ENCODE results near the gene LRRC38. TPM values are rescaled to one million over a fixed set of nuclear protein-coding genes. Genes with fewer than 3 reads are reported as not detected.

LRRC38 gene
- total RNA-seq, 4 donors from 2014 or later: 0.17 TPM; not detected in 3

- no peaks in the 10 kb centered on the region for H3K9me3 ChIP-seq
- peak overlapping the region in 3 of 4 donors; percentile 21 to 28 (median 22) for H3K4me3 ChIP-seq
- H3K27ac ChIP-seq (replicated peaks in 1 of 4): peak overlapping the region in 3 of 4 donors; percentile 36 to 65 (median 49)
- H3K27me3 ChIP-seq: peaks cover 0 to 10% (median 0%) of the 10 kb centered on the region in 4 donors
- no peak for DNase-seq (ENCODE audit: extremely low spot score)
- no peaks in the 10 kb centered on the region for H3K36me3 ChIP-seq
- TF ChIP-seq POLR2AphosphoS5 (IDR thresholded peaks at IDR 0.05) (no peak), POLR2A (IDR thresholded peaks at IDR 0.05; ENCODE audit: low read depth) (no peak), CTCF (IDR thresholded peaks at IDR 0.05) (no peak), EP300 (IDR thresholded peaks at IDR 0.05) (no peak)
- peaks cover 8 to 22% (median 18%) of the 10 kb centered on the region in 4 donors for H3K4me1 ChIP-seq
- 59% methylated on average over 5 of the region's 5 CpGs for WGBS
- intact Hi-C loops (cut with DNase I): no loop called here
These were observed 30.4 kb upstream of the LRRC38 start for GRCh38 chr1:13544221-13544556.

GRCh38 chr1:13543451-13544220, 29.8 kb upstream of the LRRC38 start:
- 37% methylated on average over 20 of the region's 20 CpGs for WGBS
- TF ChIP-seq POLR2AphosphoS5 (IDR thresholded peaks at IDR 0.05): peak; percentile 16 to 52
- no peak for TF ChIP-seq EP300 (IDR thresholded peaks at IDR 0.05)
- peak; percentile 51 to 70 (median 51) for TF ChIP-seq CTCF (IDR thresholded peaks at IDR 0.05)
- TF ChIP-seq POLR2A (IDR thresholded peaks at IDR 0.05; ENCODE audit: low read depth): no peak
- H3K27me3 ChIP-seq: peaks cover 0 to 6% (median 0%) of the 10 kb centered on the region in 4 donors
- intact Hi-C loops (cut with DNase I): no loop called here
- H3K4me1 ChIP-seq: peaks cover 8 to 22% (median 18%) of the 10 kb centered on the region in 4 donors
- H3K4me3 ChIP-seq: peak overlapping the region in 3 of 4 donors; percentile 21 to 28 (median 22)
- no peak for DNase-seq (ENCODE audit: extremely low spot score)
- no peaks in the 10 kb centered on the region for H3K36me3 ChIP-seq
- peak overlapping the region; percentile 1 to 65 (median 42) for H3K27ac ChIP-seq (replicated peaks in 1 of 4)
- no peaks in the 10 kb centered on the region for H3K9me3 ChIP-seq

- WGBS: 94% methylated on average over 13 of the region's 13 CpGs
- H3K27me3 ChIP-seq: no peaks in the 10 kb centered on the region
- H3K4me3 ChIP-seq: no peak overlapping the region
- DNase-seq (ENCODE audit: extremely low spot score): no peak
- H3K27ac ChIP-seq (replicated peaks in 1 of 4): peak overlapping the region in 1 of 4 donors; percentile 27
- TF ChIP-seq EP300 (IDR thresholded peaks at IDR 0.05): no peak
- no peak for TF ChIP-seq POLR2AphosphoS5 (IDR thresholded peaks at IDR 0.05)
- no peak for TF ChIP-seq CTCF (IDR thresholded peaks at IDR 0.05)
- TF ChIP-seq POLR2A (IDR thresholded peaks at IDR 0.05; ENCODE audit: low read depth): no peak
- no peaks in the 10 kb centered on the region for H3K36me3 ChIP-seq
- H3K4me1 ChIP-seq: peaks cover 8 to 22% (median 20%) of the 10 kb centered on the region in 4 donors
- intact Hi-C loops (cut with DNase I): no loop called here
- H3K9me3 ChIP-seq: no peaks in the 10 kb centered on the region
These were observed 27.8 kb upstream of the LRRC38 start for GRCh38 chr1:13541435-13542215.

- H3K36me3 ChIP-seq: no peaks in the 10 kb centered on the region
- 47% methylated on average over 8 of the region's 8 CpGs for WGBS
- no peak for TF ChIP-seq CTCF (IDR thresholded peaks at IDR 0.05)
- no peak for TF ChIP-seq EP300 (IDR thresholded peaks at IDR 0.05)
- DNase-seq (ENCODE audit: extremely low spot score): no peak
- H3K27me3 ChIP-seq: no peaks in the 10 kb centered on the region
- peak overlapping the region in 1 of 4 donors; percentile 27 for H3K27ac ChIP-seq (replicated peaks in 1 of 4)
- H3K4me1 ChIP-seq: peaks cover 8 to 22% (median 20%) of the 10 kb centered on the region in 4 donors
- no peak overlapping the region for H3K4me3 ChIP-seq
- no peaks in the 10 kb centered on the region for H3K9me3 ChIP-seq
- intact Hi-C loops (cut with DNase I): no loop called here
These were observed 27.1 kb upstream of the LRRC38 start for GRCh38 chr1:13540866-13541265.
